Epidermal melanocyte (primary cell): ENCODE data around the gene CRTAC1.

ENCODE experiments used
- DNase-seq: peaks from one replicate; pipeline ENCODE4 v3.0.0; 2011; ENCODE audit warnings: low spot score; ENCODE audit not compliant: insufficient read length

CRTAC1 gene

DNA sequence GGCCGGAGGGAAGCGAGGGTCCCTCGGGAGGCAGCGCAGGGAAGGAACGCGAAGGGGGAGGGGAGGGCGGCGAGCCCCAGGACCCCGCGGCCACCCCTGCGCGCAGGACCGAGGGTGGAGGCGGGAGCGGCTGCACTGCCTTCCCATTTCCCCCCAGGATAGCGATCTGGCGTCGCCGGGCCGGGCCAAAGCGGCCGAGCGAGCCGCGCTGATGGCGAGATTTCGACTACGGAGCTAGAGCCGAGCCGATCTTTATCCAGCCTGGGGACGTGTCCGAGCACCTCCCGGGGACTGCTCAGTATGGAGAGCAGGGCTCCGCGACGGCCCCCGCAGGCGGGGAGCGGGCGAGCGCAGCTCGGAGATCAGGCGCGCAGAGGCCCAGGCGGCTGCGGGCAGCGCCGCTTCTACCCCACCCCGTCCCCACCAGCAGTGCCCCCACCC, 590 bp upstream of the CRTAC1 start:
- no peak for DNase-seq

DNA sequence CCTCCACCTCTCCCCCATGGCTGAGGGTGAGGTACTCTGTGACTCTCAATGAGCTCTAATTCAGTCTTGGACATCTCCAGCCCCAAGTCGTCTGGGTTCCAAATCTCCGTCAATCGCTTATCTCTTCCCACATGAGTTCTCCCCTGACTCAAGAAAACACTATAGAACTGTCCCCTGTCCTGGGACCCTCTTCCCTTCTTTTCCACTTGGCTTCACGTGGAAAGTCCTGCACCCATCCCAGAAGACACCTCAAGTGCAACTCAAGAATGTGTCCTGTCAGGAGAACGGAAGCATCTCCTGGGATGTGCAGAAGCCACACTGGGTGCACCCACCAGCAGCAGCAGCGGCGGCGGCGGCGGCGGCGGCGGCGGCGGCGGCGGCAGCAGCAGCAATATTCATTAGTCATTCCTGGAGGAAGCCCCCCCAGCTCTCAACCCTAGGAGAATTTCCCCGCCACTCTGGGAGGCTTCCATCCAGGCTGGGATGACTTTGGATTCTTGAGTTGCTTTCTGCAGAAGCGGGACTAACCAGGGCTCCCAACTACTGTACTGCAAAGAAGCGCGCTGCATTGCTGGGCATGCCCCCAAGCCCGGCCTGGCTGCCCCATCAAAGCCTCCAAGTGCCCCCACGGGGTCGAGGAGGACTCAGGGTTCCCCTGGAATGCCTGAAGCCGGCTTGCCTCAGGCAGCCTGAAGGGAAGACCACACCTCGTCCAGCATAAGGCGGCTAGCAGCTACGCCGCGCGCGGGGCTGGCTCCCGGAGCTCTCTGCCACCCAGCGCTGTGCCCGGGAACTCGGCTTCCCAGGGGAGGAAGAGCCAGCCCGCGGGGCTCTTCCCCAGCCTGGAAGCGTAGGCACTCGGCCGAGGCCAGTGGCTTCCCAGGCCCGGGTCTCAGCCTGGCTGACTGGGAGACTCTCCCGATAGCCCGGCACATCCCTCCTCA, 1.0 kb downstream of the CRTAC1 start:
- DNase-seq, result no peak

DNA sequence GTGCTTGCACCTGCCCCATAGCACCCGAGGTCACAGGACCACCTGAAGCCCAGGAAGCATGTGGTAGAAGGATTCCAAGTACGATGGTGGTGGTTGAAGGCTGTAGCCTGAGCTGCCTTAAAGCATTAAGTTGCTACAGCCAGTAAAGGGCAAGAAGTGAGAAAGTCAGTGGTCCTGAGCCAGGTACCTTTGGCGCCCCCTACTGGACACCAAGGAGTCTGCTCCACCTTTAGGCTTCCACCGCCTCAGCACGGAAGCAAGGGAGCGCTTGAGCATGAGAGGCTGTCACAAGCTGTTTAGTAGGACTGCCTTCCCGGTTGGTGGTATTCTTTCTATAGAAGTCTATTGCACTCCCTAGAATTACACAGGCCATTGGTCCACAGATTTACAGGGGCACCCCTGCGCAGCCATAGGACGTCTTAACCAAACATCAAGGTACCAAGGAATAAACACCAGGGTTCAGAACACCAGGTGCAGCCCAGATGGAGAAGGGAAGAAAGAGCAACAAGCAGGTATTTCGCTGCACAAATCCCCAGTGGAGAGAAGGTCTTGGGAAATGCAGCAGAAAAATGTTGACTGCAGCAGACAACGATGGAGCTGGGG, 2.2 kb downstream of the CRTAC1 start:
- DNase-seq, result no peak

DNA sequence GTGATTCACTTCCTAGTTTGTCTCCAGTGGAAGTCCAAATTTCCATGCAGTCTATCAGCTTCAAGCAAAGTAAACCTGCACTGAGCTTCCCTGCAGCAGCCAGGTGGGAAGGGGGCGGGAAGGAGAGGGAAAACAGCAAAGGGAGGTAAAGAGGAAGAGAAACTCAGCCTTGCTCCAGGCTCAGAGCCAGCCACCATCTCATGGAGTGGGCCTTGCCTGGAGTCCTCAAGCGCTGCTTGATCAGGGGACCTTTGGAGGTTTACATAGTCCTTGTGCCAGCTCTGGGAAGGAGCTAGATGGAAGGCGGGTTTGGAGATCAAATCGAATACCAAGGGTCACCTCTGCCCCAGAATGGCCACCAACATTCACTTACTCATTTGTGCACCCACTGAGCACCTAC, 7.4 kb downstream of the CRTAC1 start:
- DNase-seq, result no peak

DNA sequence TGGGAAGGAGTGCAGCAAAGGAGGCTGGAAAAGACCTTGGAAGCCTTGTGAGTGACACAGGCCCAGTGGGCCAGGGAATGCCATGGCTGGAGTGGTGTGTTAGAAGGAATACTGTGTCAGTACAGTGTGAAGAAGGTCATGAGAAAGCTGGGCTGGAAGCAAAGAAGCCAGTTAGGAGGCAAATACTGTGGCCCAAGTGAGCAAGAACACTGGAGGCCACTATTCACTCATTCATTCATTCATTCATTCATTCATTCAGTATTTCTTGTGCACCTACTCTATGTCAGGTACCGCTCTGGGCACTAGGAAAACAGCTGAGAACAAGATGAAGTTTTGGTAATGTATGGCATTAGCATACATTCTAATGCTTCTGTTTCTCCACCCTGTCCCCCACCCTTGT, 9.6 kb downstream of the CRTAC1 start:
- DNase-seq, result no peak

DNA sequence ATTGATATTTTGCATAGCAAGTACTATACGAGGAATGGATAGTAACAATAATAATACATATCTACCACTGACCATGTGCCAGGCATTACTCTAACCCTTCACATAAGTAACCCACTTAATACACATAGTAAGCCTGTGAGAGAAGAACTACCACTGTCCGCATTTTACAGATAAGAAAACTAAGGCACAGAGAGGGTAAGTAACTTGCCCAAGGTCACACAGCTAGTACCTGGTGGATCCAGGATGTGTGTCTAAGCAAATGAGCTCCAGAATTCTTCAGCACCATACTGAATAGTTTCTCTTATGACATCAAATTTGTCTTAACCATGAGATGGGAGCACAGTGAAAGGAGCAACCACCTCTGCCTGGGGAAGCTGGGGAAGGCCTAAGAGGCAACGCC, 10.2 kb downstream of the CRTAC1 start:
- no peak for DNase-seq

DNA sequence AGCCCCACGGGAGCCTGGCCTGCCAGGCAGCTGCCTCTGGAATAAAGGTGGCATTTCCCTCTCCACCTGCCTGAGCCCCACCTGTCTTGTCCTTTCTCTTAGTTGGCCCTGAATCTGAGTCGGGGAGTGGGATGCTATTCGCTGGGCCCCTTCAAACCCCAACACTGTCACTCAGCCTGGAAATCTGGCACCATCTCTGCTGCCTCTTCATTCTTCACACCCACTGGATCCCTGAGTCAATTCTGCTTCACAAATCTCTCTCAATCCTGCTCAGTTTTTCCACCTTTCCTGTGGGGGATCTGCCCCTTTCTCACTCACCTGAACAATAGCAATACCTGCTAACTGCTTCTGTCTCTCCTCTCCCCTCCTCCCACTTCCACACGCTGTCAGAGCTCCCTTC, 10.6 kb downstream of the CRTAC1 start:
- no peak for DNase-seq

DNA sequence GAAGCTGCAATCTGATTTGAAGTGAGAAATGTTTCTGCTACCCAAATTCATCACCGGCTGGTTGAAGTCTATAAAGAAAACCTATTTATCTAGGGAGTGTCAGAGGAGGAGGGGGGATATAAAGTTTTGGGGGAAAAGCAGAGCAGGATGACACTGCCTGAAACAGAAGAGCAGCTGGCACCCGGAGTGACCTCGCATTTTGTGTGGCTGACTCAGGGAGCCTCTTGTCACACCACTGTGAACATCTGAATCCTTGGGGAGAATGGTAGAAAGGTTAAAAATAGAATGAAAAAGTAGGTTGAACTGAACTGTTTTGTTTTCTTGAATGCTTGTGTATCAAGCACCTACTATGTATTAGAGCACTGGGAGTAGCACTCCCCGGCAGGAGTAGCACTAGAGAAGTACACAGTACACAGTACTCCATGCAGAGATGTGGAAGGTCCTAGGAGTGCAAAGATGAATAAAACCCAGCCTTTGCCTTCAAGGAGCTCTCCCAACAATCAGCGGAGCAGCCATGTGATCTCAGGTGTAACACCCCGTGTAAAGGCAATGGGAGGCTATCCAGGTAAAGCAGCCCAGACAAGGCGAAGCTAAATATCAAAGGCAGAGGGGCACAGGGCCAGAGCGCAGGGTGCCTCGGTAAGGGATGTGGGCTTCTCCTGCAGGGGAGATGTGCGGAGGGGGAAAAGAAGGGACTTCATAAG, 13.5 kb downstream of the CRTAC1 start:
- no peak for DNase-seq

DNA sequence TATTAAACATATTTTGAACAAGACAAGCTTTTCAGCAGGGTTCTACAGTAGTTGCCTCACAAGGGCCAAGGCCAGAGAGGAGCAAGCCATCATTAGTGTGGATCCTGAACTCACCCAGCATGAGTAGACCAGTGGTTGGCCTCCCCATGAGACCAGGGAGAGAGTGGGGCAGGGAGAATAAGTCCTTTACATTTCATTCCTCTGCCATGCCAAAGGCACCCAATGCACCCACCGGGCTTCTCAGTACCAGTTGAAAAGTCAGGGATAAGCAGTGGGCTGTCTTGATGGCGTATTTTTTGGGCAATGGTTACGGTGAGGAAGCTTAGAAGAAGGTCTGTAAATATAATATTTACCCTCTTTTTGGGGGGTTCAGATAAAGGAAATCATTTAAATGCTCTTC, 16.6 kb downstream of the CRTAC1 start:
- DNase-seq, result no peak

DNA sequence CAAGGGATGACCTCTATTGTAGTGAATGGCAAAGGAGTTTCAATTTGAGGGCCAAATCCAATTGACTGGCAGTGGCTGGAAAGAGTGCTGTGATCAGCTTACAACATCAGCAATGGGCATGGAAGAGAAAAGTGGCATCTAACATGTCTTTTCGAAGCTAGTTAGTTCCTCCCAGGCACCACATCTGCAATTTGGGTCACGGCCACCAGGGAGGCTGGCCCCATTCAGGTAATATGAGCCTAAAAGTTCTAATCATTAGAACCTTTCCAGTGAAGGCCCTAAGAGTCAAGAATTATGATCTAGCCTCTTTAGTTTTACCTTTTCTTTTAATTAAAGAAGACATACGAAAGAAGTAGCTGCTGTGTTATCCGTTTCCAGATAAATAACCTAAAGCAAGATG, 17.3 kb downstream of the CRTAC1 start:
- no peak for DNase-seq

DNA sequence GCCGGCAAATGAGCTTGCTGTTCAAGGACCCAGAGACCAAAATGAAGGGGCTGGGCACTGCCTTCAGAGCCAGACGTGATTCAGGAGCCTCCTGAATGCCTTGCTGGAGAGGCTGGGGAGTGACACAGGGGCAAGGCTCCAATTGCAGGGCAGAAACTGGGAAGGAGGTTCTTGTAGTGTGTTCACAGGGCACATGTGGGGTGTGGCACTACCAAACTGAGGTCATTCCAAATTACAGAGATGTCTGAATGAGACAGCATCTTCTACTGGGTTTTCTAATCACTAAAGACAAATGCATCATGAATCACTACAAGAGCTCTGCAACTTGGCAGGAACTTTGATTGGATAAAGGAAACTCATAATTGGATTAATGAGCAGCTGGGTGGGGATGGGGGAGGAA, 17.8 kb downstream of the CRTAC1 start:
- DNase-seq, result no peak

DNA sequence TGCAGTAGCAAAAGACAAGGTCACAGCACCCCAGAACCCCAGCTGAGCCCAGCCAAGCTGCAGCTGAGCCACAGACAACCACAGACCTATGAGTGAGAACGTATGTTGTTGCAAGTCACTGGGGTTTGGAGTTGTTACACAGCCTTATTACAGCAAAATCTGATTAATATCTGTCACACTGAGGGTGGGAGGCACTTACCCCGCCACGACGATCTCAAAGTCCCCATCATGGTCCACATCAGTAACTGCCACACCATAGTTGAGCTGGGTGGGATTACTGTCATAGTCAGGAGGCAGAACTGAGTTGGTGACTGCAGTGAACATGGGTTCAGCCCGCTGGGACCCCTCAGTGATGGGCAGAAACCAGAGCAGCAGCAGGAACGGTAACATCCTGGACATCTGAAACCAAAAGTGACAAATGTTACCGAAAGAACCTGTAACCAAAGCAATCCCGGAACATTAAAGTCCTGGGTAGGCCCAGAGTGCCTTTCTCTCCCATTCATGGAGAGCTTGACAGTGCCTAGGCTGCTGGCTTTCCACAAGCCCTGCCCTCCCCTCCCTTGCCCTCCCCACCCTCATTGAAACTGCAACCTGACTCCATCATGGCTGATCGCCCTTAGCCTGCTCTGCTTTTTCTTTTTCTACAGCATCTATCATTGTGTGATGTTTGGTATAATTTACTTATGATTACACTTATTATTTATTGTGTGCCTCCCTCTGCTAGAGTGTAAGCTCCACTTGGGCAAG, 19.3 kb downstream of the CRTAC1 start:
- DNase-seq, result no peak

DNA sequence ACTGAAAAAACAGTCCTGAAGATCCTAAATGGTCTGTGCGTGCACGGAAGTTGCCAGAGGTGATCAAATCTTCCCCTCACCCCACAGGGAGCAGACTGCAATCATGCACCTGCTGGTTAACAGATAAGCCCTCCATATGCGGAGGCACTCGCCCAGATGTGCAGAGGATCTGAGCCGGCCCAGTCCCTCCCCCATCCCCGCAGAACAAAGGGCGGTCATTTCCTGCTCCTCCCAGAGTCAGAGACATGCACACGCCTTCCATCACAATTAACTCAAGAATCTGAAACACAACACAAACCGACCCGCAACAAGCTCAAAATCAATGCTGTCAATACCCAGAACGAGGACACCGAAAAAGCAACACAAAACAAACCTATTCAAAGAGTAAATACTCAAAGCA, 24.2 kb downstream of the CRTAC1 start:
- no peak for DNase-seq

DNA sequence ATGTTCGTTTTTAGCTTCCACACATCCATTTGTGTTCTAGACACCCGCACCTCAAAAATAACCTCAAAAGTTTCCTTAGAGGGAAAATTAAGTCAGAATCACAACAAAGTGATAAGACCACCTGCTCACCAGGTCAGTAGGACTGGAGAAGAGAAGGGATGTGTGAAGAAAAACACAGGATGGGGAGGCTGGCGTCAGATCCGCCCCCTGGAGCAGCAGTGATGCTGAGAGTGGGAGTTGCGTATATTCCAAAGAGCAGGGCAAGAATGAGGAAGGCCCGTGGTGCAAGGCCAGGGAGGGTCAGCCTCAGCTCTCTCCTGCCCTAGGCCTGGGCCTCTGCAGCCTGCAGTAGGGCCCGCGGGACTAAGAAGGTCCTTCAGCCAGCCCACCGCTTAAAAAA, 28.7 kb downstream of the CRTAC1 start:
- no peak for DNase-seq

DNA sequence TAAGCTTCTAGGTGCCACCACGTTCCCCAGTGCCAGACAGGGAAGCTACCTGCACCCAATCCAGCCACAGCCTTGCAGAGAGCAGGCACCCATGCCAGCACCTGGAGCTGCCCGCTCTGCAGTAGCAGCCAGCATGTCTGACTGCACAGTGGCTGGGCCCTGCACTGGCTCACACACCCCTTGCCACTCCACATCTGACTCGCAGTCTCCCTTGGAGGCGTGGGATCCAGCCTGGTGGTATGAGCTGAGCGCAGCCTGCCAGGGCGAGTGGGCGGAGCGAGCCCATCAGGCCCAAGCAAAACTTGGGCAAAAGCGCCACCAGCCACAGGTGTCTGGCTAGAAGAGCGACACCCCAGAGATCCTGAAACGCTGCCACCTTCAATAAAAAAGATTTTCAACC, 30.1 kb downstream of the CRTAC1 start:
- no peak for DNase-seq

DNA sequence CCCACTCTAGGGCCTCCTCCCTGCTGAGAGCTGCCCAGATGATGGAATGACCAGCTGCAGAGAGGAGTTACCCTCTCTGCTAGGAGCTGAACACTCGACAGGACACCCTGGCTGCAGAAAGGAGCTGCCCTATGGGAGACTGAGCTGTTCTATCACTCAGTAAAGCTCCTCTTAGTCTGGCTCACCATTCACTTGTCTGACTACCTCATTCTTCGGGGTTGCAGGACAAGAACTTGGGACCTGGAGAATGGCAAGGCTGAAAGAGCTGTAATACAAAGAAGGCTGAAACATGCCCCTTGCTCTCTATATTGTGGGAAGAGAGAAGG, 30.5 kb downstream of the CRTAC1 start:
- no peak for DNase-seq

DNA sequence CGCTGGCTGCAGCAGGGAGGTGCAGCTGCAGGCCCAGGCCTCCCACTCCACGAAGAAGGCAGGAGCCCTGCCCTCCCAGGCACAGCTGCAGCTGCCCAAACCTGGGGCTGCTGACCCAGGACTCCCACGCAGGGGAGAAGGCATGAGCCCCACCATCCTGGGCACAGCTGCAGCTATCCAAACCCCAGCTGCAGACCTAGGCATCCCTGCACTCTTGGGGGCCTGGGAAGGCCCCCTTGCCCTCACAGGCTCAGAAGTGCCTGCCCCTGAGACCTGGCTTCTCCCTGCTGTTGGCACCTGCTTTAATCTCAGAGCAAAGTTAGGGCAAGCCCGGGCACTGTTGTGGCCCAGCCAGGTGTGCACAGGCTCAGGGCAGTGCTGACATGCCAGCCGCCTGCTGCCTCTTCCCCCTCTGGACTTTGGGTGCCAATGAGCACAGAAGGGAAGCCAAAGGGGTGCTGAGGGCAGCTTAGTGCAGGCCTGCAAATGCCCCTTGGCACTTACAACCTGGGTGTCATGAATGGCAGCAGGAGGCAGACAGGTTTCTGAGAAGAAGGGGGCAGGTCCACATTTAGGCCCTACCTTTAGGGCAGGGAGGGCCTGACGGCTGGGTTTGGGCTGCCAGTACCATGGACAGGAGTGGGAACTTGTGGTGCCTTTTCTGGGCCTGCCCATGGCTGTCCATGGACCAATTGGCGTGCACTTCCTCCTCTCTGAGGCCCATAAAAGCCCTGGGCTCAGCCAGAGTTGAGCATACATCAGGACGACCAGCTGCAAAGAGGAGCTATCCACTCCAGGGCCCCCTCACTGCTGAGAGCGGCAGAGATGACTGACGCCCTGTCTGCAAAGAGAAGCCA, 31.1 kb downstream of the CRTAC1 start:
- no peak for DNase-seq

DNA sequence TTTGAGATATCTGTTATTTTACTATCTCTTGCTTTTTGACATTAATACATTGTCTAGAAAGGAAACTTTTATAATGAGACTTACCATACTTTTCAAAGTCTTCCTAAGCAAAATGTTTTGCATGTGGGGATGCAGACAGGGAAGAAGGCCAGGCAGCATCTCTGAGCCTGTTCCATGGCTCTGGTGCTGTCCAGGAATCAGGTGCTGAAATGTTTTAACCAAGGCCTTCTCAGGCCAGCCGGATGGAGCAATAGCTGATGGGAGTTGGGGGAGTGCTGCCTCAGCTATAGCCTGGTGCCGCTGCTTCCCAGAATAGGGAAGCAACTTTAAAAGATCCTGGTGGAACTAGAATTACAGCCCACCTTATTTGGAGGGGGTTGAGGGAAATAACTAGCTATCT, 38.5 kb downstream of the CRTAC1 start:
- no peak for DNase-seq

DNA sequence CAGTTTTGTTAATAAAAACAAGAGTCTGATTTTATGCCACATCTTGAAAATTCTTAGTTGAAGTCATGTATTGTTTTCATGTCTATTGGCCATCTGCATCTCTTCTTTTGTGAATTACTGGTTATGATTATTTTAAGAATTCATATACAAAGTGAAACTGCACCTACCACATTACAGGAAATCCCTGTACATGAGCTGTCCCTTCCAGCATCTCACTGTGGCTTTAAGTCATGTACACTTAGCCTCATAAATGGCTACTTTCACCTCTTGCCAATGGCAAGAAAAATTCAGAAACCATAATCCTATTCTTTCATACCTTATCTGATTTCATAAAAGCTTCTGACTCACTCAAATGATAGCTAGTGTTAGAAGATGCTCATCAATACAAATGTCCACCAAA, 48.6 kb downstream of the CRTAC1 start:
- no peak for DNase-seq

DNA sequence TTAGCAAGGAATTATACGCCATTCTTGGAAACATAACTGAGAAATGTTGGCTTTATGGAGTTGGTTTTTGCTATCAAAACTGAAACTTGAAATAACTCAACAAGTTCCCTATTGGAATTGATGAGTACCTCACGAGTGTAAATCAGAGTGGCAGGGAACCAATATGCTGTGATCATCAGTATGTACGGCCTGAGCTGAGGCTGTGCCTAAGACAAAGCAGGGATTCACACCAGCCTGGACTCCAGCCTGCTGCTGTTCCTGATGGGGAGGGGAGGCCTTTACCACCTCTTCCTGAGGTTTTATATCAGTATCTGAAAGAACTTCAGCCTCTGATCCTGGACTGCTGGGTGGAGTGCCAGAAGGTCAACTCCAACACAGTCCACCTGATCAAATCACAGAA, 52.7 kb downstream of the CRTAC1 start:
- DNase-seq, result no peak

DNA sequence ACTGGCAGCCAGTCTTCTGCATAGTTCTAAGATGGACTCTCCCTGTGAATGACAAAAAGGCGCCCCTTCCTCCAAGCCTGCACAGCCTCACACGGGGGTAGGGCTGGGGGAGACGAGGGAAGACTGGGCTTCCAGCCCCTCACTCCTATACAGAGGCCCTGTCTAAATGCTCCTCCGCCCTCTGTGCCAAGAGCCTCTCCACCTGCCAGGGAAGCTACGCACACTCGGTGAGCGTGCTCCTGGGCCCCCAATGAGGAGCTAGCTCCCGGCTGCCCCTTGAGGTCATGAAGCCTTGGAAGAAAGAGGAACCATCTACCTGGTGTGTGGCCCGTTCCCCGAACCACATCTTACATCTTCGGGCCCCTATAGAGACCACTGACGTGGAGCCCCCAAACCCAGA, 54.8 kb downstream of the CRTAC1 start:
- no peak for DNase-seq
